Adrenal gland (tissue), 12 donors: Measurements from ENCODE around the gene GCSAM. TPM values are rescaled to one million over a fixed set of nuclear protein-coding genes. Genes with fewer than 3 reads are reported as not detected.

Experiments
- DNase-seq, 7 donors: peaks; one replicate each; pipeline ENCODE4 v3.0.0-alpha.2; 2019 to 2020
- H3K27ac ChIP-seq, 5 donors: fragments of 200-600 bp; sonication (generic) in 4 of 5; 1 replicate in 3 of 5; 2 replicates in 2 of 5; pipeline versions ENCODE4 v1.5.1 to v1.8.0; 2016 to 2020; ENCODE audit warnings: mild to moderate bottlenecking in 1 of 5
- H3K27me3 ChIP-seq: fragments of 200-600 bp; 2 replicates; pipeline ENCODE4 v1.8.0; 2021
- H3K36me3 ChIP-seq, 2 donors: fragments of 200-600 bp; replicated peaks in 1 of 2; 1 replicate in 1 of 2; 2 replicates in 1 of 2; pipeline versions ENCODE4 v1.5.1 to v1.8.0; 2018 to 2022
- H3K4me1 ChIP-seq, 2 donors: fragments of 200-600 bp; replicated peaks in 1 of 2; 1 replicate in 1 of 2; 2 replicates in 1 of 2; pipeline versions ENCODE4 v1.5.1 to v1.8.0; 2018 to 2021
- H3K4me3 ChIP-seq, 4 donors: fragments of 200-600 bp; sonication (generic) in 3 of 4; one replicate each; pipeline ENCODE4 v1.5.1; 2016 to 2018
- H3K9me3 ChIP-seq, 3 donors: fragments of 200-600 bp; sonication (generic) in 1 of 3; replicated peaks in 1 of 3; 1 replicate in 2 of 3; 2 replicates in 1 of 3; pipeline versions ENCODE4 v1.5.1 to v1.8.0; 2016 to 2021
- POLR2A ChIP-seq, 2 donors: fragments of 450-650 bp; IDR thresholded peaks; one replicate each; pipeline ENCODE4 v1.6.1; 2017; ENCODE audit warnings: antibody characterized with exemption in 2 of 2, mild to moderate bottlenecking in 2 of 2, moderate library complexity in 1 of 2
- WGBS, 4 donors: extraction: QIAGEN DNeasy Blood & Tissue Kit in 2 of 4; methylation state at CpG; one replicate each; pipeline versions ENCODE4 v1.1.5 to v1.1.7; 2013 to 2017; 5-methylcytosine and 5-hydroxymethylcytosine counted together
- intact Hi-C, 2 donors: fragments of 100-400 bp; cut with DNase I; formaldehyde crosslinking; loops; one replicate each; pipeline versions ENCODE4 v1.14.1 to v1.15.0; 2022 to 2023
- polyA plus RNA-seq, 3 donors: library from polyadenylated mRNA; stranded (reverse); fragments of 200-250 nt in 2 of 3; fragments of 350-450 nt in 1 of 3; fragmentation: Illumina TruSeq in 1 of 3; extraction: RNeasy Lipid Tissue Mini Kit (QIAGEN cat#74804) in 1 of 3; gene quantifications; one replicate each; pipeline ENCODE4 v1.2.3, GENCODE V29; 2013 to 2014
- total RNA-seq, 9 donors: library from RNA; depleted of rRNA in 4 of 9; stranded (reverse); fragments of >200 nt in 4 of 9; fragments of 120-200 nt in 1 of 9; fragmentation: NEBNext Ultra II Directional in 1 of 9; extraction: Animal tissue kit (Norgen Biotek cat#: 25700) in 1 of 9; gene quantifications; one replicate each; pipeline versions ENCODE4 v1.1.0 to v1.2.4, GENCODE V29; 2013 to 2023
- TF ChIP-seq, protein P1 (sequence below), 6 experiments: fragments of 450-650 bp in 4 of 6; fragments of 200-600 bp in 2 of 6; sonication (generic) in 1 of 6; IDR thresholded peaks; 1 replicate in 5 of 6; 2 replicates in 1 of 6; pipeline versions ENCODE4 v1.5.1 to v1.8.0; 2016 to 2021; ENCODE audit warnings: antibody characterized with exemption in 6 of 6, mild to moderate bottlenecking in 2 of 6, moderate library complexity in 1 of 6
- donor health status: healthy with polysubstance abuse.
- donor health status: Bipolar disorder and iron deficiency.
- donor health status: DM: yes; HTN: yes; CAD: no.
- donor health status: DM: no; HTN: no; CAD: no.
- donor health status: DM: no; HTN: no; CAD: no.
- donor health status: DM: yes; HTN: yes; CAD: no.

GCSAM gene
- total and polyA plus RNA-seq, 12 donors, result 0.07 to 1.8 (median 0.26) TPM; not detected in 5

DNA sequence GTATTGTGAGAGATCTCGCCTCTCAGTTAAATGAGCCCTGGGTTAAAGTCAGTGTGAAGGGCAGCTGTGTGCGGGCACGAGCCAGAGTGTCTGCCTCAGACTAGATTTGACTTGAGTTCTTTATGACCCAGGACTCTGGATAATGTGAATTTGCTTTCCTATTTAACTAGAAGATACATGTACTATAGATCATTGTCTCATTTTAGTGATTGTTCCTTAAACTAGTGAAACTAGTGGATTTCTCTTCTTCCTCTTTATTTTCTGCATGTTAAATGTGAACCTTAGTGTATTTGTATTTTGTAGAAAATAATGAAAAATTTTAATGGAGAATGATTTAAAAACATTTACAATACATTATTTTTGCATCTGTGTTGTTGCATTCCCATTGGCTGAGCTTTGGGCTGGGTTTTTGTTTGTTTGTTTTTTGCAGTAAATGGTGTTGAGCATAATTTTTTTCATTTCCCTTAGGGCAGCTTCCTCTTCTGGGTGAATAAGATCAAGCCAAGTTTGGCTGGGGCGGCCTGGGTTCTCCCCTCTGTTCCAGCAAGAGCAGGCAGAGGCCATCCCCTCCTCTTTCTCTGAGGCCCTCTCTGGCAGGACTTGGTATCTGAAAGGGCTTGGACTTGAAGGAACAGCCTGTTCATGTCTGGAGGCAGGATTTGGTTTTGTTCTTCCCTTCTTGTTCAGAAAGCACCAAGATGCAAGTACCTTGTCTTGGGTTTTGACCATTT is 15.0 kb downstream of the GCSAM start:
- intact Hi-C loops, result loop anchor here in 1 of 2 donors (10.0 kb wide), 1 partner anchor 407 kb away; no protein-coding TSS in a partner anchor
- no peaks in the 10 kb centered on the region for H3K36me3 ChIP-seq
- H3K4me3 ChIP-seq, result no peak overlapping the region
- WGBS, 4 donors, result 80 to 86% (median 85%) methylated on average over 4 of the region's 4 CpGs
- H3K9me3 ChIP-seq, result no peaks in the 10 kb centered on the region
- TF ChIP-seq, protein P1, sequence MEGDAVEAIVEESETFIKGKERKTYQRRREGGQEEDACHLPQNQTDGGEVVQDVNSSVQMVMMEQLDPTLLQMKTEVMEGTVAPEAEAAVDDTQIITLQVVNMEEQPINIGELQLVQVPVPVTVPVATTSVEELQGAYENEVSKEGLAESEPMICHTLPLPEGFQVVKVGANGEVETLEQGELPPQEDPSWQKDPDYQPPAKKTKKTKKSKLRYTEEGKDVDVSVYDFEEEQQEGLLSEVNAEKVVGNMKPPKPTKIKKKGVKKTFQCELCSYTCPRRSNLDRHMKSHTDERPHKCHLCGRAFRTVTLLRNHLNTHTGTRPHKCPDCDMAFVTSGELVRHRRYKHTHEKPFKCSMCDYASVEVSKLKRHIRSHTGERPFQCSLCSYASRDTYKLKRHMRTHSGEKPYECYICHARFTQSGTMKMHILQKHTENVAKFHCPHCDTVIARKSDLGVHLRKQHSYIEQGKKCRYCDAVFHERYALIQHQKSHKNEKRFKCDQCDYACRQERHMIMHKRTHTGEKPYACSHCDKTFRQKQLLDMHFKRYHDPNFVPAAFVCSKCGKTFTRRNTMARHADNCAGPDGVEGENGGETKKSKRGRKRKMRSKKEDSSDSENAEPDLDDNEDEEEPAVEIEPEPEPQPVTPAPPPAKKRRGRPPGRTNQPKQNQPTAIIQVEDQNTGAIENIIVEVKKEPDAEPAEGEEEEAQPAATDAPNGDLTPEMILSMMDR (IDR thresholded peaks at IDR 0.05), result peak in 2 of 6 experiments; percentile 6 to 7
- no peak for TF ChIP-seq POLR2A (IDR thresholded peaks at IDR 0.05)
- H3K27me3 ChIP-seq, result no peaks in the 10 kb centered on the region
- no peak overlapping the region for H3K27ac ChIP-seq
- peak in 4 of 7 donors; percentile 23 to 37 (median 29) for DNase-seq
- peaks cover 0 to 5% of the 10 kb centered on the region in 2 donors for H3K4me1 ChIP-seq

GRCh38 chr3:112117415-112117814 is 15.6 kb downstream of the GCSAM start:
- intact Hi-C loops, result loop anchor here in 1 of 2 donors (10.0 kb wide), 1 partner anchor 407 kb away; no protein-coding TSS in a partner anchor
- Histone ChIP-seq H3K27me3 (no peaks in the 10 kb centered on the region), H3K4me3 (no peak overlapping the region), H3K9me3 (no peaks in the 10 kb centered on the region), H3K36me3 (no peaks in the 10 kb centered on the region), H3K27ac (no peak overlapping the region), H3K4me1 (peaks cover 0 to 5% of the 10 kb centered on the region in 2 donors)
- no peak for TF ChIP-seq POLR2A (IDR thresholded peaks at IDR 0.05)
- TF ChIP-seq, protein P1 (IDR thresholded peaks at IDR 0.05), result no peak
- WGBS, 4 donors, result 85 to 100% (median 97%) methylated on average over 1 of the region's 1 CpG
- no peak for DNase-seq

- no peaks in the 10 kb centered on the region for H3K9me3 ChIP-seq
- H3K36me3 ChIP-seq, result no peaks in the 10 kb centered on the region
- DNase-seq, result peak in 3 of 7 donors; percentile 5 to 56 (median 19)
- 67 to 72% (median 70%) methylated on average over 13 of the region's 13 CpGs for WGBS, 4 donors
- intact Hi-C loops, result loop anchor here in 1 of 2 donors (10.0 kb wide), 1 partner anchor 408 kb away; no protein-coding TSS in a partner anchor
- H3K27me3 ChIP-seq, result no peaks in the 10 kb centered on the region
- peak overlapping the region in 1 of 4 donors; percentile 20 for H3K4me3 ChIP-seq
- H3K27ac ChIP-seq, result no peak overlapping the region
- H3K4me1 ChIP-seq, result peaks cover 0 to 5% of the 10 kb centered on the region in 2 donors
- TF ChIP-seq, protein P1 (IDR thresholded peaks at IDR 0.05), result no peak
- TF ChIP-seq POLR2A (IDR thresholded peaks at IDR 0.05), result no peak
Observed at GRCh38 chr3:112116748-112117186, 16.3 kb downstream of the GCSAM start.

- no peak for TF ChIP-seq POLR2A (IDR thresholded peaks at IDR 0.05)
- TF ChIP-seq, protein P1 (IDR thresholded peaks at IDR 0.05), result no peak
- intact Hi-C loops, result loop anchor here in 1 of 2 donors (10.0 kb wide), 1 partner anchor 409 kb away; no protein-coding TSS in a partner anchor
- Histone ChIP-seq H3K4me3 (no peak overlapping the region), H3K4me1 (peaks cover 0 to 5% of the 10 kb centered on the region in 2 donors), H3K27ac (no peak overlapping the region), H3K27me3 (no peaks in the 10 kb centered on the region), H3K36me3 (no peaks in the 10 kb centered on the region), H3K9me3 (no peaks in the 10 kb centered on the region)
- 78 to 91% (median 89%) methylated on average over 6 of the region's 6 CpGs for WGBS, 4 donors
- no peak for DNase-seq
Observed at GRCh38 chr3:112115806-112116383, 17.2 kb downstream of the GCSAM start.
